Measurements from ENCODE around the gene LHX1.

DNA sequence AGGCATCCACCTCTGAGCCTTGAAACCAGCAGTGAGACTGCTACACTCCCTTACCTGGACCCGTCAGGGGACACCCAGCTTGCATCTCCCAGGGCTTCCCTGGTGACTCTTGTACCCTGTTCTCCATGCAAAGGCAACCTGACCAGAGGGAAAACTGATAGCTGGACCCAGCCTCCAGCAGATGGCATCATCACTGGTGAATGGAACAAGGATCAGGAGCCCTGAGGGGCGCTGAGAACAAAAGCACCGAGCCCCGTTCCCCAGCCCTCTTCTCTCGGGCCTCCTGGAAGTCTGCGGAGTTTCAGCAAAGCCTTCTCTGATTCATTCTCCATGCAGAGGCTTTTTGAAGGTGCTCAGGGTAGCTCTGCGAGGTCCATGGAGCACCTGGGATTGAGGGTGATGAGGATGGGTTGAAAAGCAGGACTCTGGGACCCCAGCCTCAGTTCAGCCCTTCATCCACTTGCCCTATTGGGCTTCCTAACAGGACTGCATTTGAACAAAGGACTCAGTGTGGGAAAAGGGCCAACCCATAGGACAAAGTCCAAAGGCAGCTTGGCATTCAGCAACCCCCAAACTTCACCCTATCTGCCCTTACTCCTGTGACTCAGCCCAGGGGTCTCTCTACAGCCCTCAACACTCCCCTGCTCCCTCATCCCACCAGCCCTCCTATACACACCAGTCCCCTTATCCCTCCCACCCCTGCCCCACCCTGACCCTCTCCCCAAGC lies 45.0 kb upstream of the LHX1 start:
- TF ChIP-seq, protein P1, sequence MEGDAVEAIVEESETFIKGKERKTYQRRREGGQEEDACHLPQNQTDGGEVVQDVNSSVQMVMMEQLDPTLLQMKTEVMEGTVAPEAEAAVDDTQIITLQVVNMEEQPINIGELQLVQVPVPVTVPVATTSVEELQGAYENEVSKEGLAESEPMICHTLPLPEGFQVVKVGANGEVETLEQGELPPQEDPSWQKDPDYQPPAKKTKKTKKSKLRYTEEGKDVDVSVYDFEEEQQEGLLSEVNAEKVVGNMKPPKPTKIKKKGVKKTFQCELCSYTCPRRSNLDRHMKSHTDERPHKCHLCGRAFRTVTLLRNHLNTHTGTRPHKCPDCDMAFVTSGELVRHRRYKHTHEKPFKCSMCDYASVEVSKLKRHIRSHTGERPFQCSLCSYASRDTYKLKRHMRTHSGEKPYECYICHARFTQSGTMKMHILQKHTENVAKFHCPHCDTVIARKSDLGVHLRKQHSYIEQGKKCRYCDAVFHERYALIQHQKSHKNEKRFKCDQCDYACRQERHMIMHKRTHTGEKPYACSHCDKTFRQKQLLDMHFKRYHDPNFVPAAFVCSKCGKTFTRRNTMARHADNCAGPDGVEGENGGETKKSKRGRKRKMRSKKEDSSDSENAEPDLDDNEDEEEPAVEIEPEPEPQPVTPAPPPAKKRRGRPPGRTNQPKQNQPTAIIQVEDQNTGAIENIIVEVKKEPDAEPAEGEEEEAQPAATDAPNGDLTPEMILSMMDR (IDR thresholded peaks at IDR 0.05): no peak
- no peak for TF ChIP-seq POLR2A (IDR thresholded peaks at IDR 0.05)
